Uterus (tissue), 4 donors: ENCODE results near the gene ZNF423. TPM values are rescaled to one million over a fixed set of nuclear protein-coding genes. Genes with fewer than 3 reads are reported as not detected.

ENCODE experiments used
- DNase-seq, 2 donors: peaks; one replicate each; pipeline ENCODE4 v3.0.0-alpha.2; 2019 to 2020
- H3K27ac ChIP-seq, 2 donors: fragments of 200-600 bp; sonication (generic); 1 replicate in 1 of 2; 2 replicates in 1 of 2; pipeline ENCODE4 v1.5.1; 2016 to 2018
- H3K27me3 ChIP-seq, 2 donors: fragments of 200-600 bp; sonication (generic); one replicate each; pipeline ENCODE4 v1.5.1; 2018 to 2019; ENCODE audit warnings: control low read depth in 1 of 2
- H3K36me3 ChIP-seq, 2 donors: fragments of 200-600 bp; sonication (generic); one replicate each; pipeline ENCODE4 v1.5.1; 2019; ENCODE audit warnings: control low read depth in 1 of 2
- H3K4me1 ChIP-seq, 2 donors: fragments of 200-600 bp; sonication (generic); one replicate each; pipeline ENCODE4 v1.5.1; 2018 to 2019; ENCODE audit warnings: control low read depth in 1 of 2
- H3K4me3 ChIP-seq, 2 donors: fragments of 200-600 bp; sonication (generic); 1 replicate in 1 of 2; 2 replicates in 1 of 2; pipeline ENCODE4 v1.5.1; 2018 to 2019; ENCODE audit warnings: mild to moderate bottlenecking in 1 of 2
- H3K9me3 ChIP-seq, 2 donors: fragments of 200-600 bp; sonication (generic); one replicate each; pipeline ENCODE4 v1.5.1; 2019; ENCODE audit warnings: control low read depth in 1 of 2
- CTCF ChIP-seq, 4 experiments: fragments of 200-600 bp in 2 of 4; fragments of 450-650 bp in 2 of 4; sonication (generic) in 2 of 4; IDR thresholded peaks; one replicate each; pipeline ENCODE4 v1.5.1; 2016 to 2019; ENCODE audit warnings: antibody characterized with exemption in 4 of 4, mild to moderate bottlenecking in 2 of 4, moderate library complexity in 1 of 4
- POLR2A ChIP-seq, 2 donors: fragments of 450-650 bp; IDR thresholded peaks; one replicate each; pipeline ENCODE4 v1.6.1; 2016; ENCODE audit warnings: antibody characterized with exemption in 2 of 2, mild to moderate bottlenecking in 1 of 2, moderate library complexity in 1 of 2
- intact Hi-C: fragments of 100-400 bp; cut with DNase I; formaldehyde crosslinking; loops from one replicate; pipeline ENCODE4 v1.15.1; 2023; ENCODE audit warnings: low total_unique reads
- total RNA-seq, 4 donors: library from RNA; depleted of rRNA in 3 of 4; stranded (reverse); fragments of >200 nt in 3 of 4; gene quantifications; one replicate each; pipeline versions ENCODE4 v1.1.0 to v1.2.4, GENCODE V29; 2014 to 2023
- donor health status: DM: yes; HTN: yes; CAD: no.

Gene ZNF423
- total RNA-seq, 4 donors from 2014 or later: 7.1 to 33.5 (median 14.7) TPM

DNA sequence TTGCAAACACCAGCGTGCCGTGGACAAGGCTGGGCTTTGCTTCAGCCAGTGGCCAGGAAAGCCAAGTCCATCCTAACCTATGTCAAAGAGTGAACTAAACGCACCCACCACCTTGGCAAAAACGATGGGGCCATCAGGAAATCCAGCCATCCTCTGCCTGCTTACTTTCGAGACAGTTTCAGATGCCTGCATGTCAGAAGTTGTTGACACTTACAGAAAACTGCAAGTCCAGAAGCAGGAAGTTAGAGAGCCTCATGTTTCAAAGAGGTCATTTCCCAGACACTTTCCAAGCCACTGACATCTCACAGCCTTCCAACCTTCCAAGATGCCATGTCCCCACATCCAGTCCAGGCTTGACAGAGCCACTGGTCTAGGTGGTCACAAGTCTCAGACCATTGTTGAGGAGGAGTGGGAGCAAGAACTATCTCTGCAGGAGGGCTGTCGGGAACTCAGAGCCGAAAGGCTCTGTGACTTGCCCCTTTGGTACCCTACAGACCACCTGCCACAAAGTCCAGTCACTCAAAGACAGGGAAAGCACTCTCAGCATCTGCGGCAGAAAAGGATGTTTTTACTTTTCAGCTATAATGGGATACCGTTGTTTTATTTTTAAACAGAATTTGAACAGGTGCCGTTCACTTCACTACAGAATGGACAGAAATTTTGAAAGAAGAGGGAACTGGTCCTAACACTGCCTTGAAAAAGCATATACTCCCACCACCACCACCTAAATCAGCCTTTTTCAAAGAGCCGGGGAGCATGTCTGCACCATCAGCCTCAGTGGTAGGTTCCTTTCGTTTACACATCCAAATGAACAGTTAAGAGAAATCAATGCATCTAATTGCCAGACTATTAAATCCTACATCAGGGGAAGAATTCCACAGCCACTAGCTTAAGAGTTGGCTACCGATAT lies 5.1 kb downstream of the ZNF423 start:
- Histone ChIP-seq H3K9me3 (no peaks in the 10 kb centered on the region), H3K36me3 (no peaks in the 10 kb centered on the region), H3K4me1 (peaks cover 0 to 11% of the 10 kb centered on the region in 2 donors), H3K27me3 (no peaks in the 10 kb centered on the region), H3K27ac (no peak overlapping the region), H3K4me3 (no peak overlapping the region)
- intact Hi-C loops: loop anchor here (10.0 kb wide), 1 partner anchor 356 kb away; no protein-coding TSS in a partner anchor
- TF ChIP-seq CTCF (IDR thresholded peaks at IDR 0.05): no peak
- TF ChIP-seq POLR2A (IDR thresholded peaks at IDR 0.05): no peak
- no peak for DNase-seq

- intact Hi-C loops: loop anchor here (10.0 kb wide), 1 partner anchor 355 kb away; no protein-coding TSS in a partner anchor
- Histone ChIP-seq H3K27ac (no peak overlapping the region), H3K36me3 (no peaks in the 10 kb centered on the region), H3K4me1 (peaks cover 0 to 11% of the 10 kb centered on the region in 2 donors), H3K27me3 (no peaks in the 10 kb centered on the region), H3K9me3 (no peaks in the 10 kb centered on the region), H3K4me3 (no peak overlapping the region)
- TF ChIP-seq CTCF (IDR thresholded peaks at IDR 0.05): no peak
- no peak for TF ChIP-seq POLR2A (IDR thresholded peaks at IDR 0.05)
- DNase-seq: no peak
Observed at GRCh38 chr16:49849754-49850108, 6.2 kb downstream of the ZNF423 start.

DNA sequence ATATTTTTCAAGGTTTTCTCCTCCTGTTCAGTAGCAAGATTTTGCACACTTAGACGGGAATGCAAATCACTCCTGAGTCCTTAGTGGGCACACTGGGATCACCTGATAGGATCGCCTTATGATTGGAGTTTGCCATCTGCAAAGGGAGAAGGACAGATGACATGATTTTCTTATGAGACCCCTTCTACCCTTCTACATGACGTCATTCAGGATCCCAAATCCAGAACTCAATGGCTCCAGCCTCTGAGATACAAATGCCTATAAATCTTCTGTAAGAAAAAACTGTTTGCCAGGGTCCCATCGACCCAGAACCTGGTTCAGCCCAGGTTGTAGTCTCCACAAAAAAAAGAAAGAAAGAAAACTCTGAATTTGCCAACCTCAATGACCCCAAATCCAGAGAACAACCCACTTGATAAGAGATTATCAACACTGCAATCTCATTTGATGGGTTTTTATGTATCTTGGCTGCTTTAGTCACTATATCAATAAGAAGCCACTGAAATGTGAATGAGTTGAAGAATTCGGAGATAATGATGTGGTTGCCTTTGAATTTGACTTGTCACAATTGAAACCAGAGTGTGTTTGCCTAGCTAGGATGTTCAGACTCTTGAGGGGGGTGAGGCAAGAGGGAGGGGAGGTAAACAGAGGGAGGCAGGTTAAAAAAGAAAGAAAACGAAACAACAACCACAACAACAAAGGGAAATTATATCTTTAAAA lies 6.7 kb downstream of the ZNF423 start:
- intact Hi-C loops: no loop called here
- Histone ChIP-seq H3K4me3 (no peak overlapping the region), H3K9me3 (no peaks in the 10 kb centered on the region), H3K27me3 (no peaks in the 10 kb centered on the region), H3K27ac (no peak overlapping the region), H3K4me1 (peaks cover 0 to 8% of the 10 kb centered on the region in 2 donors), H3K36me3 (no peaks in the 10 kb centered on the region)
- TF ChIP-seq POLR2A (IDR thresholded peaks at IDR 0.05): no peak
- TF ChIP-seq CTCF (IDR thresholded peaks at IDR 0.05): no peak
- no peak for DNase-seq

- TF ChIP-seq POLR2A (IDR thresholded peaks at IDR 0.05) (no peak), CTCF (IDR thresholded peaks at IDR 0.05) (no peak)
- intact Hi-C loops: no loop called here
- Histone ChIP-seq H3K4me3 (no peak overlapping the region), H3K4me1 (peaks cover 0 to under 1% of the 10 kb centered on the region in 2 donors), H3K36me3 (no peaks in the 10 kb centered on the region), H3K27ac (no peak overlapping the region), H3K27me3 (no peaks in the 10 kb centered on the region), H3K9me3 (no peaks in the 10 kb centered on the region)
- DNase-seq: no peak
Observed at GRCh38 chr16:49848530-49848929, 7.4 kb downstream of the ZNF423 start.

DNA sequence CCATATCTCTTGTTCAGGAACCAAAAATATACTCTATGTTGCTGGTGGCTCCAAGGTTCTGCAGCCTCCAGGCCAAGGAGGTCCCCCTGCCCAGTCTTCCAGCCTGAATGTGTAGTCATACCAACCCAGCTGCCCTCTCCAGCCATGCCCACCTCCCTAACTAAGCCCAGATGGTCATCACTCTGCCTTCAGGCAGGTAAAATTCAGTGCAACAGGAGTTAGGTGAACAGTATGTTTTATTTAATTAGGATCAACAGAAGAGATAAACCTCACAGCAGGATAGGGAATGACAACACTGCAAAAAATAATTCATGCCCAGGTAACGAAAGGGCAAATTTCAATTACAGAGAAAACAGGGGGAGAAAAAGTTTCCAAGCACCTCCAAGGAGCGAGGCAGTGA lies 9.1 kb downstream of the ZNF423 start:
- Histone ChIP-seq H3K4me1 (no peaks in the 10 kb centered on the region), H3K9me3 (no peaks in the 10 kb centered on the region), H3K27ac (no peak overlapping the region), H3K4me3 (no peak overlapping the region), H3K36me3 (no peaks in the 10 kb centered on the region), H3K27me3 (no peaks in the 10 kb centered on the region)
- TF ChIP-seq CTCF (IDR thresholded peaks at IDR 0.05): no peak
- TF ChIP-seq POLR2A (IDR thresholded peaks at IDR 0.05): no peak
- no peak for DNase-seq
- intact Hi-C loops: no loop called here
